Cardiac muscle cell (in vitro differentiated cells and primary cell): ENCODE results near the gene NECAB3. TPM values are rescaled to one million over a fixed set of nuclear protein-coding genes. Genes with fewer than 3 reads are reported as not detected.
A peak's percentile ranks its signal among the peaks of the same experiment; 100 is the strongest.

ENCODE experiments used
- DNase-seq, 2 donors: peaks; one replicate each; pipeline versions ENCODE4 v3.0.0 to v3.0.0-alpha.2; 2010 to 2017; ENCODE audit warnings: low read depth in 1 of 2, low spot score in 1 of 2
- H3K27ac ChIP-seq: fragments of 200-600 bp; sonication (generic); 2 replicates; pipeline ENCODE4 v1.5.1; 2016
- H3K27me3 ChIP-seq: fragments of 200-600 bp; sonication (generic); 2 replicates; pipeline ENCODE4 v1.6.0; 2016; ENCODE audit warnings: control low read depth
- H3K36me3 ChIP-seq: fragments of 200-600 bp; sonication (generic); 2 replicates; pipeline ENCODE4 v1.5.1; 2016; ENCODE audit warnings: control low read depth
- H3K4me1 ChIP-seq: fragments of 200-600 bp; sonication (generic); 2 replicates; pipeline ENCODE4 v1.8.1; 2017; ENCODE audit warnings: low read depth, mild to moderate bottlenecking, mixed run types
- H3K4me3 ChIP-seq: fragments of 200-600 bp; sonication (generic); 2 replicates; pipeline ENCODE4 v1.5.1; 2016; ENCODE audit warnings: mild to moderate bottlenecking
- H3K9me3 ChIP-seq: fragments of 200-600 bp; sonication (generic); 2 replicates; pipeline ENCODE4 v1.5.1; 2017; ENCODE audit warnings: low read depth, mild to moderate bottlenecking, control low read depth
- CTCF ChIP-seq: IDR thresholded peaks from 2 replicates; pipeline ENCODE4 v1.5.1; 2012; ENCODE audit warnings: low read depth, mild to moderate bottlenecking, low read length
- polyA plus RNA-seq: library from polyadenylated mRNA; unstranded; fragments of >200 nt; fragmentation: Nextera tagmentation; extraction: Ambion mirVana; gene quantifications from 2 replicates; pipeline ENCODE4 v1.2.1, GENCODE V29; 2016
- total RNA-seq: library from RNA; depleted of rRNA; stranded (reverse); fragments of >200 nt; gene quantifications from 2 replicates; pipeline ENCODE4 v1.2.3, GENCODE V29; 2016

Gene NECAB3
- total and polyA plus RNA-seq, 2 experiments from 2014 or later, result 93.1 to 187 TPM

- H3K4me1 ChIP-seq, result peaks cover 5% of the 10 kb centered on the region
- no peak overlapping the region for H3K4me3 ChIP-seq
- H3K36me3 ChIP-seq, result peaks cover 18% of the 10 kb centered on the region
- TF ChIP-seq CTCF, result no peak
- no peak overlapping the region for H3K27ac ChIP-seq
- H3K9me3 ChIP-seq, result no peaks in the 10 kb centered on the region
- H3K27me3 ChIP-seq, result no peaks in the 10 kb centered on the region
- no peak for DNase-seq
Observed at GRCh38 chr20:33658510-33658909, 15.7 kb downstream of the NECAB3 start.

- Histone ChIP-seq H3K4me1 (peaks cover 2% of the 10 kb centered on the region), H3K9me3 (no peaks in the 10 kb centered on the region), H3K27me3 (no peaks in the 10 kb centered on the region), H3K4me3 (no peak overlapping the region), H3K36me3 (peaks cover 18% of the 10 kb centered on the region), H3K27ac (no peak overlapping the region)
- no peak for TF ChIP-seq CTCF
- DNase-seq, result no peak
Observed at GRCh38 chr20:33657704-33658095, 16.5 kb downstream of the NECAB3 start.

GRCh38 chr20:33656783-33657703 lies 17.2 kb downstream of the NECAB3 start:
- no peak overlapping the region for H3K4me3 ChIP-seq
- H3K4me1 ChIP-seq, result no peaks in the 10 kb centered on the region
- no peak overlapping the region for H3K27ac ChIP-seq
- no peaks in the 10 kb centered on the region for H3K9me3 ChIP-seq
- no peaks in the 10 kb centered on the region for H3K27me3 ChIP-seq
- H3K36me3 ChIP-seq, result peaks cover 18% of the 10 kb centered on the region
- no peak for TF ChIP-seq CTCF
- no peak for DNase-seq

- H3K36me3 ChIP-seq, result peaks cover 18% of the 10 kb centered on the region
- H3K27ac ChIP-seq, result no peak overlapping the region
- no peaks in the 10 kb centered on the region for H3K9me3 ChIP-seq
- no peaks in the 10 kb centered on the region for H3K27me3 ChIP-seq
- no peak for TF ChIP-seq CTCF
- H3K4me1 ChIP-seq, result no peaks in the 10 kb centered on the region
- no peak for DNase-seq
- no peak overlapping the region for H3K4me3 ChIP-seq
Observed at GRCh38 chr20:33656010-33656782, 18.0 kb downstream of the NECAB3 start.

- Histone ChIP-seq H3K36me3 (peaks cover 18% of the 10 kb centered on the region), H3K4me3 (no peak overlapping the region), H3K27me3 (no peaks in the 10 kb centered on the region), H3K4me1 (no peaks in the 10 kb centered on the region), H3K9me3 (no peaks in the 10 kb centered on the region), H3K27ac (peak overlapping the region; percentile 57)
- no peak for DNase-seq
- no peak for TF ChIP-seq CTCF
Observed at GRCh38 chr20:33655164-33655563, 19.1 kb downstream of the NECAB3 start.
